Neutrophil (primary cell): ENCODE data around the gene RNF217.

ENCODE experiments used
- H3K27ac ChIP-seq: fragments of 200-600 bp; sonication (generic); 2 replicates; pipeline ENCODE4 v1.5.1; 2016; ENCODE audit warnings: mild to moderate bottlenecking, moderate library complexity
- H3K27me3 ChIP-seq: fragments of 200-600 bp; sonication (generic); 2 replicates; pipeline ENCODE4 v1.6.0; 2016; ENCODE audit warnings: mild to moderate bottlenecking
- H3K36me3 ChIP-seq: fragments of 200-600 bp; sonication (generic); 2 replicates; pipeline ENCODE4 v1.5.1; 2017
- H3K4me1 ChIP-seq, 2 experiments: fragments of 200-600 bp in 1 of 2; sonication (generic) in 1 of 2; 1 replicate in 1 of 2; 2 replicates in 1 of 2; pipeline versions ENCODE4 v1.5.1 to v1.6.1; 2013 to 2016; ENCODE audit warnings: low read depth in 1 of 2, low read length in 1 of 2, mild to moderate bottlenecking in 1 of 2, moderate library complexity in 1 of 2; ENCODE audit not compliant: control insufficient read depth in 1 of 2, insufficient read depth in 1 of 2
- H3K4me3 ChIP-seq, 2 experiments: fragments of 200-600 bp in 1 of 2; sonication (generic) in 1 of 2; 1 replicate in 1 of 2; 2 replicates in 1 of 2; pipeline ENCODE4 v1.5.1; 2013 to 2016; ENCODE audit warnings: low read depth in 1 of 2, low read length in 1 of 2, mild to moderate bottlenecking in 1 of 2, moderate library complexity in 1 of 2
- H3K9me3 ChIP-seq: fragments of 200-600 bp; sonication (generic); 2 replicates; pipeline ENCODE4 v1.5.1; 2016
- CTCF ChIP-seq: fragments of 200-600 bp; sonication (generic); IDR thresholded peaks from 2 replicates; pipeline ENCODE4 v1.5.1; 2016; ENCODE audit warnings: antibody characterized with exemption

RNF217 gene

DNA sequence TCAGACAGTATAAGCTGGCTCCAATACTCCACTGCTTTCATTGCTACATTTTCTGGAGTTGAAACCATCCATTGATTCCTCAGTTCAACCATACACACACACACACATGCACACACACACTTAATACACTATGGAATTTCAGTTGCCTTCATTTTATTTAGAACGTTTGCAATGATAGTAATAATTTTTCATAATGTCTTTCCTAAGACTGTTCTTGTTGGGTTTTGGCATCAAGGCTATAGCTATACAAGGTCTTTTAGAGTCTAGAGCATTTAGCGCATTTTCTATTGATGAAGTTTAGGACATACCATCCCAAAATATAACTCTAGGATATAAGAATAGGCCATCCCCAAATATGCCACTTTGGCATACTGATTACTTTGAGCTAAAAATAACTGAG lies 175.8 kb downstream of the RNF217 start:
- no peak overlapping the region for H3K27ac ChIP-seq
- no peak for TF ChIP-seq CTCF

DNA sequence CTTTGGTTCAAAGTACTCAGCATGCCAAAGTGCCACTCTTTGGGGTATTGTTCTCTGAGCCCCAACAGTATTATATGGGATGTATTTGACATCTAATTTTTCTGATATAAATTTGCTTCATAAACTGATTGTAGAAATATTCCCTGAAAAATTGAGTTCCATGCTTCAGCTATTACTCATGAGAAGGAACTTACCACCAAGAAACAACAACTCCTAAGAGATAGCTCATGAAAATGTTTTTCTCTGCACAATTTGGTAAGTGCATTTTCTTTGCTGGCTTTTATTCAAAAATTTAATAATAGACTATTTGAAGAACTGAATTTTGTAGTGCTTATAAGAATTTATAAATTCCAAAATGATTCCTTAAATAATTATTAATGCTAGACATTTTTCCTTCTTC lies 178.6 kb downstream of the RNF217 start:
- Histone ChIP-seq H3K4me1 (no peaks in the 10 kb centered on the region), H3K27me3 (no peaks in the 10 kb centered on the region), H3K9me3 (no peaks in the 10 kb centered on the region), H3K36me3 (no peaks in the 10 kb centered on the region), H3K27ac (no peak overlapping the region), H3K4me3 (no peak overlapping the region)
- TF ChIP-seq CTCF: no peak

More for the DNA sequence above, 175.8 kb downstream of the RNF217 start:
- Histone ChIP-seq H3K27me3 (no peaks in the 10 kb centered on the region), H3K4me3 (no peak overlapping the region), H3K36me3 (no peaks in the 10 kb centered on the region), H3K4me1 (no peaks in the 10 kb centered on the region), H3K9me3 (no peaks in the 10 kb centered on the region)
